Stimulated activated CD4-positive, alpha-beta T cell treated with anti-CD3 and anti-CD28 coated beads, Interleukin-15, amount 100 ng/mL, for 1 hour (primary cell): ENCODE data around the gene PTTG1IP2.
"Not testable (repeated sequence)": the region's sequence is repeated elsewhere in the genome, so short reads cannot be mapped to it uniquely, and the experiment has no call there.

Experiments
- DNase-seq, 2 donors: peaks; one replicate each; pipeline ENCODE4 v3.0.0-alpha.2; 2020; ENCODE audit warnings: low read depth in 1 of 2, low spot score in 1 of 2

Gene PTTG1IP2

GRCh38 chr7:90469554-90469953, at the start of gene PTTG1IP2:
Gene PTTG1IP2, plus strand, starts transcription at chr7:90469639. Its CDS starts 148 bp downstream, at chr7:90469787.
- no peak for DNase-seq

GRCh38 chr7:90421651-90422050, 47.8 kb upstream of the PTTG1IP2 start:
- no peak for DNase-seq

GRCh38 chr7:90424720-90425119, 44.7 kb upstream of the PTTG1IP2 start:
- DNase-seq: no peak

GRCh38 chr7:90425376-90425775, 44.1 kb upstream of the PTTG1IP2 start:
- DNase-seq: no peak

GRCh38 chr7:90430614-90431460, 38.6 kb upstream of the PTTG1IP2 start:
- no peak for DNase-seq

GRCh38 chr7:90432752-90433151, 36.7 kb upstream of the PTTG1IP2 start:
- no peak for DNase-seq

- DNase-seq: no peak
Observed at GRCh38 chr7:90433221-90433620, 36.2 kb upstream of the PTTG1IP2 start.

- DNase-seq: no peak
Observed at GRCh38 chr7:90445633-90446032, 23.8 kb upstream of the PTTG1IP2 start.

- DNase-seq: no peak
Observed at GRCh38 chr7:90446137-90446899, 23.1 kb upstream of the PTTG1IP2 start.

- DNase-seq: no peak
Observed at GRCh38 chr7:90453259-90453891, 16.1 kb upstream of the PTTG1IP2 start.

GRCh38 chr7:90453931-90454330, 15.5 kb upstream of the PTTG1IP2 start:
- DNase-seq: no peak

GRCh38 chr7:90455163-90456030, 14.0 kb upstream of the PTTG1IP2 start:
- DNase-seq: no peak

- DNase-seq: no peak
Observed at GRCh38 chr7:90458104-90458503, 11.3 kb upstream of the PTTG1IP2 start.

GRCh38 chr7:90459888-90460287, 9.6 kb upstream of the PTTG1IP2 start:
- DNase-seq: no peak

- DNase-seq: no peak
Observed at GRCh38 chr7:90461219-90461618, 8.2 kb upstream of the PTTG1IP2 start.

- not testable (repeated sequence) for DNase-seq
Observed at GRCh38 chr7:90463151-90463628, 6.2 kb upstream of the PTTG1IP2 start.

GRCh38 chr7:90465816-90466215, 3.6 kb upstream of the PTTG1IP2 start:
- DNase-seq: no peak

- no peak for DNase-seq
Observed at GRCh38 chr7:90472805-90473540, 3.5 kb downstream of the PTTG1IP2 start.

- no peak for DNase-seq
Observed at GRCh38 chr7:90473814-90474213, 4.4 kb downstream of the PTTG1IP2 start.
